8988T (cell line): Measurements from ENCODE around the gene PSMB2.

Experiments
- DNase-seq: peaks from one replicate; pipeline ENCODE4 v3.0.0; 2011

Gene PSMB2

GRCh38 chr1:35640380-35641232, 720 bp downstream of the PSMB2 start:
- no peak for DNase-seq

- no peak for DNase-seq
Observed at GRCh38 chr1:35637401-35637809, 3.9 kb downstream of the PSMB2 start.

- no peak for DNase-seq
Observed at GRCh38 chr1:35633547-35633946, 7.8 kb downstream of the PSMB2 start.

DNA sequence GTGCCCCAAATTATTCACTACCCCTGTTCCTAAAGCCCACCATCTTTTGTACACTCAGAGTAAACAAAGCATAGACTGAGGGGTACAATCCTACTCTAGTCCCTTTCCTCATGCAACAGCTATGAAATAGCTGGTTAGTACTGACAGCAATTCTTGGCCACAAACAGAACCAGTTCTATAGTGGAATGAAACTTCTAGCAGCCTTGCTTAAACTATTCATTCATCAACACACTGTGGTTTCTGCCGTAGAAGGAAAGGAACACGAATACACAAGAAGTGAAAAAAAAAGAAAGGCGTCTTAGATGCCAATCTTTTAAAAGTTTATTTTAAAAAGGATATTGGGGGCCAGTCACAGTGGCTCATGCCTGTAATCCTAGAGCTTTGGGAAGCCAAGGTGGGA, 9.9 kb downstream of the PSMB2 start:
- no peak for DNase-seq

DNA sequence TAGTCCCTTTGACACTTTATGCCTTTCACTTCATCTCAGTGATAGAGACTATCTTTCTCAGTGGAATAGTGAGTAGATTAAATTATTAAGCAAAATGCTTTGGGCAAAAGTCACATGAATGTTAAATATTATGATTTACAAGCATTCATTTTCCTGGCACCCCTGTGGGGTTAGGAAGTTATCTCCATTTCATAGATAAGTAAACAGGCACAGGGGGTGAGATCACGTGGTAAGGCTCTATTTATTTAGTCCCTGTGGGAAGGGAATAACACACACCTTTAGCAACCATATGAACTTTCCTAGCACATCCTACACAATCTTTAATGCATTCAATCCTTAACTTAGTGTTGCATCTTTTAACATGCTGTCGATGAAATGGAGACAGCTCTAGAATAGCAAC, 12.3 kb downstream of the PSMB2 start:
- no peak for DNase-seq

- DNase-seq: no peak
Observed at GRCh38 chr1:35623832-35624231, 17.5 kb downstream of the PSMB2 start.

GRCh38 chr1:35622510-35623178, 18.7 kb downstream of the PSMB2 start:
- no peak for DNase-seq

DNA sequence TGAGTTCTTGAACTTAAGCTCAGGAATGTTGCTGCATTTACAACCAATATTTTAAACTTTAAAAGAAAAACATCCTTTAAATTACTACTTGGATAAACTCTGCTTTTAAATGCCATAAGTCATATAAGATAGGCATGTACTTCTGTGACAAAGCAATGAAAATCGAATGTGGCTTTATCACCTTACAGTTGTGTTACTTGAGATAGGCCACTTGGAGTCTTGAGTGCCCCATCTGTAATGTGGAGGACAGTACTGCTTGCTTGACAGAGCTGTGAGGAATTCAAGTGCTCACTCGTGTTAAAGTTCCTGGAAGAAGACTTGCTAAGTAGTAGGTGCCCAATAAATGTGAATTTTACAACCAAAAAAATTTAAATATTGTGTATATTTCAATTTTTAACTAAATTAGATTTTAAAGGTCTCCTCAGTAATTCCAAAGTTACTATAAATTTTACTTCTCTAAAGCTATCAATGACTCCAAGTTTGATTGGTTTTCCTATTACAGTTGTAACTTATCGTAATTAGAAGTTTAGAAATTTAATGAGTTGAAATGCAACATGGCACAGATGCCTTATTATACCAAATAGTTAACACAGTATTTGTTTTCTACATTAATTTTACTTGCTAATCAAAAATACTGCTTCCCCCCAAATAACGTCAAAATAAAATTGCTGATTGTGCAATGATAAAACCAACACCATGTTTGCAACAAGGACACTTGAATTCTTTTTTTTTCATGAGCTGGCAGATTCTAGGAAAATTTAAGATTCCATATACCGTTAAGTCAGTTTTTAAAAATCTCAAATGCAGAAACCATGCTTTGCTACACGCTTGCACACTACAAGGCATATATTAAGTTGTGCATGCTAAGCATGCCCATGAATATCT, 21.8 kb downstream of the PSMB2 start:
- no peak for DNase-seq

DNA sequence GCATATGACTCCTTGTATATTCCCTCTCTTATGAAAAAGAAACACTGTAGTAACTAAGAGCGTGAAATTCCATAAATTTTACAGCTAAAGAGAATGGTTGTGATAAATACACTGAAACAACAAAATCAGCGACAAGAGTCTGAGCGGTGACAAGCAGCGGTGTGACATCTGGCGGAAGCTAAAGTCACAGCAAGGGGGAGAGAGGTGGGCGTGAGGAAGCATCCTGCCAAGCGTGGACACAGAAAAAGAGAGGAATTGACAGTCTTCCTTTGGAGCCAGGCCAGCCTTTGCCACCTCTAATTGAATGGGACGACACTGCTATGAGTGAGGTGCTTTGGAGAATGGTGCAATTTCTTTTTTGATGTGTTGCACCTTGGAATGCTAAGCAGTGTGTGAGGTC, 25.9 kb downstream of the PSMB2 start:
- DNase-seq: no peak

DNA sequence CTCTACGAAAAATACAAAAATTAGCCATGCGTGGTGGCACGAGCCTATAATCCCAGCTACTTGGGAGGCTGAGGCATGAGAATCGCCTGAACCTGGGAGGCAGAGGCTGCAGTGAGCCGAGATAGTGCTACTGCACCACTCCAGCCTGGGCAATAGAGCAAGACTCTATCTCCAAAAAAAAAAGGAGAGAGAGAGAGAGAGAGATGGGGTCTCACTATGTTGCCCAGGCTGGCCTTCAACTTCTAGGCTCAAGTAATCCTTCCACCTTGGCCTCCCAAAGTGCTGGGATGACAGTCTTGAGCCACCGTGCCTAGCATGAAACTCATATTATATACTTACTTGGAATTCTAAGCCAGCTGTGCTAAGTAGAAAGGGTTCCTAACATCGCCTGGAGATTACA, 29.7 kb downstream of the PSMB2 start:
- no peak for DNase-seq

GRCh38 chr1:35605867-35606182, 35.5 kb downstream of the PSMB2 start:
- DNase-seq: no peak

DNA sequence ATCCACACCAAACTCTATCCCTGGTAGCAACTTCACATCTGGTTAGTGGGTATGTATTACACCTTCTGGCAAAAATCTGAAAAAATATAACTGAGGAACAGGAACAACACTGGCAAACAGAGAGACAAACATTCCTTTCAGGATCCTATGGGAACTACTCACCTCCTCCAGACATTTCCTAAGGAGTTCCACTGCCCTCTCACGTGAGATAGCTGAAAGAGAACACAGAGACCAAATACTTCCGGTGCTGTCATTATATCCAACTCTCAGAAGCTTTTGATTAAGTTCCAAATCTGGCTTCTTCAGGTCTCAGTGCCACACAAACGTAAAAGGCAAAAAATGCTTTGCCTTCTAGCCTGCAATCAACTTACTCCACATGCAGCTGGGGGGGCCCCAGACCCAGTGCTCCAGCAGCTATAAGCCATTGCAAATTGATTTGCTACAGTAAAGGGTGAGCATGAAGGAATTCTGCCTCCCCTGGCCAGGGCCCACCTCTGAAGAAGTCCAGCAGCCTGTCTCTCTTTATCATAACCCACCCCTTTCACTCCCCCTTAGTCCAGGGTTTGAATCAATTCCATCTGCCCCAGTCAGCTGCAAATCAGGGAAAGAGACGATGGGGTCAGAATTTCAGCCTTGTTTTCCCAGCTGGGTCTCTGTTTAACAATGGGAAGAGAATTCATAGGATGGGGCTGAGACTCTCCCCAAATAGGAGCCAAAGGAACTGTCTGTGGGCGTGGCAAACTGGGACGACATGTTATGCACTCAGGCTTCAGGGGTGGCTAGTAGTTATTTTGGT, 36.1 kb downstream of the PSMB2 start:
- DNase-seq: no peak

DNA sequence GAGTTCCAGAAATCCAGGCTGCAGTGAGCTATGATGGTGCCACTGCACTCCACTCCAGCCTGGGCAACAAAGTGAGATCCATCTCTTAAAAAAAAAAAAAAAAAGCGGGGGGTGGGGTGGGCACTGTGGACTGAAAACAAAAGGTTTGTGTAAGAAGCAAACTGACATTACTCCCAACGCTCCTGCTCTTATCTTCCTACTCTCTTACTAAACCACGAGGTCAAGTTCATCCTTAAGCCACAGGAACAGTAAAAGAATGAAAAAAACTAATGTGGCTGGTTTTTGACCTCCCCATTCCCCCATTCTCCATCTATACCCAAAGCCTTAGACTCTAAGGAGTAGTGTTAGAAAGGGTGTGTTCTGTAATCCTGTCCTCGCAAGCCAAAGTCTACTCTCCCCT, 37.4 kb downstream of the PSMB2 start:
- DNase-seq: no peak

DNA sequence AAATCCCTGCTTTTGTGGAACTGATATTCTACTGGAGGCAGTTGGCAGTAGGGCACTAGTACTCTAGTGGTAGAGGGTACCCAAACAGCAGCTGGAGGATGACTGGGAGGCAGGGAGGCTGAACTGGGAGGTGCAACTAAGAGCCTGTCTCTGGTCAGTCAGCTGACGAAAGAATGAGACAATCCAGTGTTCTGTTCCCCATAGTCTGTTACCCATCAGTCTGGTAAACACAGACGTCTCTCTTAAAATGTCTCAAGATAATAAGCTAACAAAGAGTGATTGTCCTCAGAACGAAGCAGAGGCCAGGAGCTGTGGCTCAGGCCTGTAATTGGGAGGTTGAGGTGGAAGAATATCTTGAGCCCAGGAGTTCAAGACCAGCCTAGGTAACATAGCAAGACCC, 37.9 kb downstream of the PSMB2 start:
- DNase-seq: no peak

GRCh38 chr1:35600593-35600992, 40.7 kb downstream of the PSMB2 start:
- DNase-seq: no peak

- DNase-seq: no peak
Observed at GRCh38 chr1:35599411-35599810, 41.9 kb downstream of the PSMB2 start.

- DNase-seq: no peak
Observed at GRCh38 chr1:35598895-35599294, 42.4 kb downstream of the PSMB2 start.

DNA sequence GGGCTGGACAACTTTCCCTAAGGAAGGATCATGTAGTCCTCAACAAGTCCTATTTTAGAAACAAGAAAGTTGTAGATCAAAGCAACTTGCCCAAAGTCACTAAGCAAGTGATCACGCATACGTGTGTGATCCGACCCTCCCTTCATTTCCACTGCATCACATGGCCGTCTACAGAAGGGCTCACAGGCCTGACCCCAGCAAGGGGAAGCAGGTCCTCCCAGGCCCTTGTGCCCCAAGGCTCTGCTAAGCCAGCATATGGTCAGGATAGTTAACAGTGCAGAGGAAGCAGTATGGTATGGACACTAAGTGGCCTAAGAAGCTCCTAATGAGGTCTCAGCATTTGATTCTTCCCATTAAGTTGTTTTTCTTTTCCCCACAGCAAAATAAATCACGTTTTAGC, 43.5 kb downstream of the PSMB2 start:
- no peak for DNase-seq

DNA sequence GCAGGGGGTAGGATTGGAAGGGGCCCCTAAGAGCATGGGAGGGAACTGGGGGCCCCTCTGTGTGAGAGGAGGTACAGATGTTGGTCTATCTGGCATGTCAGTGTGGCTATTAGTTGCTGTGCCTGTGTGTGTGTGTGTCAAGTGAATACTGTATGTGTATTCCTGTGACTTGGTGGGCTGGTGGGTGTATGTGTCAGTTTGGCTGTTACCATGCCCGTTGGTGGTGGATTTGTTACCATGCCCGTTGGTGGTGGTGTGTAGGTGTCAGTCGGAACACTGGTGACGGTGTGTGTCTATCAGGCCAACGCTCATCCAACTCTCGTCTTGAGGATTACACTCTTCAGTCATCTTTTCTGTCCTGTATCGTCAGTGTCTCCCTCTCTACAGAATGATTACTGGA, 45.6 kb downstream of the PSMB2 start:
- no peak for DNase-seq

DNA sequence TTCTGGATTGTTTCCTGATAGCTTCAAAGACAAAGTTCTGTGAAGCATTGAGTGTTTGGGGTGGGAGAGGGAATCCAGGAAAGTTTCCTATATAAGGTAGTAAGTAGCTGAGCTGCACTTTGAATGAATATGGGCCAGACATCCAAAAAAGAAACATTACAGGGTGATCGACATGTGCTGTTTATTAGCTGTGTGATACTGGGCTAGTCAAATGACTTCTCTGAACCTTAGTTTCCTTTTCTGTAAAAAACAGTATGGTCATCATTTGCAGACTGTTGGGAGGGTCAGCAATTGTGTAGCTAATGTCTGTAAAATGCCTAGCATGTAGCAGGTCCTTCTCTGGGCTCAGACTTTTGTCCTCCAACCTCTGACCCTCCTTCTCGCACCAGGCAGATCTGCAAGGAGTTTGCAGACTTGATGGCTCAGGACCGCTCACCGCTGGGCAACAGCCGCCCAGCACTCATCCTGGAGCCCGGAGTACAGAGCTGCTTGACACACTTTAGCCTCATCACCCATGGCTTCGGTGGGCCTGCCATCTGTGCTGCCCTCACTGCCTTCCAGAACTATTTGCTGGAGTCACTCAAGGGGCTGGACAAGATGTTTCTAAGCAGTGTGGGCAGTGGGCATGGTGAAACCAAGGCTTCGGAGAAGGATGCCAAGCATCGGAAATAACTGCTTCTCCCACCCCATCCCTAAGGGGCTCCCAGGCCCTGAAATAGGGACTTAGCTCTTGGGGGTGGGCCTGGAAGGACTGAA, 47.1 kb downstream of the PSMB2 start:
- no peak for DNase-seq

DNA sequence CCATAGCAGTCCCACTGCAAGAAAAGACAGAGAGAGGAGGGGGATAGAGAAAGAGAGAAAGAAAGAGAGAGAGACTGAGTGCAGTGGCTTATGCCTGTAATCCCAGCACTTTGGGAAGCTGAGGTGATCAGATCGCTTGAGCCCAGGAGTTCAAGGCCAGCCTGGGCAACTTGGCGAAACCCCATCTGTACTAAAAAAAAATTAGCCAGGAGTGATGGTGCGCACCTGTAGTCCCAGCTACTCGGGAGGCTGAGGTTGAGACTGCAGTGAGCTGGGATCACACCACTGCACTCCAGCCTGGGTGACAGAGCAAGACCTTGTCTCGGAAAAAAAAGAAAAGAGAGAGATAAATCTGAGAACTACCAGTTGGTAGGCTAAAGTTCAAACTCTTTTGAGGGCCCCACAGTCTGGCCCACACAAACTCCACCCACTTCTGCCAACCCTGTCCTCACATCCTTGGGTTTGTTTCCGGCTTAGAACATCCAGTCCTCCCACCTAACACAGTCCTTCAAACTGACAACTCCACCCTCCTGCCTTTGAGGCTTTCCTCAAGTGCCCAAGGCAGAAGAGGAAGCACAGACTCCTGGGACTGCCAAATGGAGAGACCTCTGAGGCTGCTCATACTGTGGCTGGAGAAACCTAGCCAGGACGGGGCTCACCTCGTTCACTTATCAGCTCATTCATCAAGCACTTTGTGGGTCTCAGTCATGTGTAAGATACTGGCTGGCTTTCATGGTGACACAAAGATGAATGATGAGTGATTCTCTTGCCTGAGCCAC, 48.1 kb downstream of the PSMB2 start:
- no peak for DNase-seq
